CD4-positive, alpha-beta T cell treated with Interleukin-12 subunit alpha and Interleukin-12 subunit beta, for 1 hour (primary cell): ENCODE results near the gene SERINC5.
"Not testable (repeated sequence)": the region's sequence is repeated elsewhere in the genome, so short reads cannot be mapped to it uniquely, and the experiment has no call there.

ENCODE experiments used
- DNase-seq: peaks from one replicate; pipeline ENCODE4 v3.0.0-alpha.2; 2020

The SERINC5 gene

DNA sequence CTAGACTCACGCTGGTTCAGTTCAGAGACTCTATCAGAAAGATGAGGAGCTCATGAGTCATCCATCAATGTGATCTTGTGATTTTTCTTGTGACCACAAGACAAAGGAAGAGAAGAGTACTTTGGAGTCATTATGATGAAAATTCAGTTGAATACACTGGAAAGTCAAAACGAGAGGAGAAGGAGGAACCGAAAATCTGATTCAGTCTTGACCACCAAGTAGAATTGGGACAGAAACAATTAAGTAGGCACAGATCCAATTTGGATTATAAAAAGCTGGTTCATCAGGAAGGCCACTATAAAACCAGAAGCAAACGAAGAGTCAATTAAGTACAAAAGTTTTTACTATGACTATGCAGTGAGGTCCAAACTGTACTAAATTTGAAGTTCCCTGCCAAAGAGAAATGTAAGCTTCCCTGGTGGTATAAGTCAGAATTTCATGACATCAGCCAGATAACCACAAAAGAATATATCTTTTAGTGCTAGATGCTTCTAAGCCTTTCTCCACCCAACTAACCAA lies 129.8 kb downstream of the SERINC5 start:
- peak; percentile 37 for DNase-seq

DNA sequence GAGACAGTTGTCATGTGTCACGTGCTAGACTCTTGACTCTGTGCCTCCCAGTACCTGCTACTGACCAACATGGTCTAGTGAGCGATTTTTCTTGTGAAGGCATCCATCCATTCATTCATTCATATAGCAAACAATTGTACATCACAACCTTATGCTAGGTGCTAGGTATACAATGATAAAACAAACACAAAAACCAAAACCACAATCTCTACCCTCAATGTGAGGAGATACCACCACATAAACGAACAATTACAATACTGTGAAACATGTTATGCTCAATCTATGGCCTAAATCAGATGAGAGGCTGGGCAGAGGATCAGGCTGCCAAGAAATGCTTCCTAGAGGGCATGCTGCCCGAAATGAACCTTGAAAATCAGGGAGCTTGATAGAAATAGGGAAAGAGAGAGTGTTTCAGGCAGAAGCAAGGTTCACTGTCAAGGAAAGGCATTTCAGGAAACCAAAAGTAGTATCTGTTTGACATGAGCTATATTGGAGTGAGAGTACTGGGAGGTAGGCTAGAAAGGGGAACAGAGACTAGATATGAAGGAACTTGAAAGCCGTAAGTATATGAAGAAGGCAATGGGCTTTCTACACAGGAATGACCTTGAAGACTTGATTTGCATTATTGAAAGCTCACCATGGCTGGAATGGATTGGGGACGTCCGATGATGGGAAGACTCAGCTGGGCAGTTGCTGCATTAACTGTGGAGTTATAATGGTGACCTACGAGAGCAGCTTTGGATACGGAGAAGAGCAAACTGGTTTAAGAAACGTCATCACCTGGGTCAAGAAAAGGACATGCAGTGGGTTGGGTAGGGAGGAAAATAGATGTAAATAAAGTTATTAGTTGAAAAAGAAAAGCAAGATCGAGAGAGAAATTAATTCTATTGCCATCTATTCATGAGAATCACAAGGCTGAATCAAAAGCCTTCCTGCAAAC lies 130.6 kb downstream of the SERINC5 start:
- no peak for DNase-seq

DNA sequence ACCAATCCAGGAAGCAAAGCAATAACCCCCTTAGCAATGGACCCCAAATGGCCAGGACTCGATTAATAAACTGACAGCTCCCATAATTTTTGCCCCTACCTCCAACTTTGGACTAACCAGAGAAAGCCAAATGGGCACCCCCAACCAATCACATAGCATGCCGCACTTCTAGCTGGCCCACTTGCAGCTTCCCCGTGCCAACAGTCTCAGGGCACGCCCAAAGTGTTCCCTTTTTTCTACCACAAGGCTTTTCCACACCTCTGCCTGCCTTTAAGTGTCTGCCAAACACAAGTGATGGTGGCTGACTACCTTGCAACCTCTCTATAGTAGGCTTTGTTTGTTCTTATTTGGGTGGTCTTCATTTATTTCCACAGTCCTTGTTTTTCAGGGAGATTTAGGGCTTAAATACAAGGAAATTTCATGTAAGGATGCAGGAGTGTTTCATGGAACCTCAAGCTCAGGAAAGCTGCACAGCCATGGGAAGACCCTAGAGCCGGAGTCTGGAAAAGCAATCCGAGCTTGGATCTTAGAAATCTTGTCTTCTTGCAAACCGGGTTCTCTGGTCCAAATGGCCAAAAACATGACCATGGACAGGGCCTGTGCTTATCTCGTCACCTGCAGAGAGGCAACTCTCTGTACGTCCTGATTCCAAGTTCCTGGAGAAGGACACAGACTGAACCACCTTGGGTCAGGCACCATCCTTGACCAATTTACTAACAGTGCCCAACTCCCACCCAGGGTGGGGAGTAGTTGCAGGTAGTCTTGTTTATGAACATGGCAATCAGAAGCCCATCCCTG lies 131.5 kb downstream of the SERINC5 start:
- DNase-seq, result no peak

DNA sequence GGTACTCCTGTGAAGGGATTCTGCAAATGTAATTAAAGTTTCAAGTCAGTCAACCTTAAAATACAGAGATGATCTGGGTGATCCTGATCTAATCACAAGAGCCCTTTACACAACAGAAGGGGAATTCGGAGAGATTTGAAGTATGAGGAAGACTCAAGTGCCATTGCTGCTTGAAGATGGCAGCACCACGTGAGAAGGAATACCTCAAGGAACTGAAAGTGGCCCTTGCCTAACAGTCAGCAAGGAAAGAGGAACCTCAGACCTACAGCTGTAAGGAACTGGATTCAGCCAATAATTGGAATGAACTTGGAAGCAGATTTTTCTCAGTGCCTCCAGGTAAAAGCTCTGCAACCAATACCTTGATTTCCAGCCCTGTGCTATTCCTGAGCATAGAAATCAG lies 133.3 kb downstream of the SERINC5 start:
- no peak for DNase-seq

GRCh38 chr5:80119372-80119771 lies 136.5 kb downstream of the SERINC5 start:
- no peak for DNase-seq

DNA sequence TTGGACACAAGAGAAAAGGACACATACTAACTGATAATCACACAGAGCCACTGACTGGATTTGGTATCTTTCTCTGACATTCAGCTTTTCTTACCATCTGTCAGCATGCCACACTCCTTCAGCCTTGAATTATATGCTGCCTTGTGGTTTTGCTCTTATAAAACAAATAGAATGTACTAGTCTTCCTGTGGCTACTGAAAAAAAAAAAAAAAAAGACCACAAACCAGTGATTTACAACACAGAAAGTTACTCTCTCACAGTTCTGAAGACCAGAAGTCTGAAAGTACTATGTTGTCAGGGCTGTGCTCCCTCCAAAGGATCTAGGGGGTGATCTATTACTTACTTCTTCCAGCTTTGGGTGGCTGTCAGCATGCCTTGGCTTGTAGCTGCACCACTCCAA lies 138.4 kb downstream of the SERINC5 start:
- no peak for DNase-seq

DNA sequence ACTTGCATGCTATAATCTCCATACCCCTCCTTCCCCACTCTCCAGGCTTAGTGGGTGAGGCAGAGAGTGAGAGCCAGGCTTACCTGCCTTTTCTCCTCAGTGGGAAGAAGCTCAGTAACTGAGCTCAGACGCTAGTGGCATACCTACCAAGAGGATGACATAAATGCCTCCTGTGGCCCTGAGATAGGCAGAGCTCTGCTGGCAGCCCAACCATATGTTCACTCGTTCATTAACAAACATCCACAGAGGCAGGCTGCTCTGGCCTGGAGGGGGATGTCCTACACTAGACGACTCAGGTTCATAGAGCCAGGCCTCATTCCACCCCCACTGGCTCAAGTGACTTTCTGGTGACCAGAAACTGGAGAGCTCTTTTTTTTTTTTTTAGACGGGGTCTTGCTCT lies 139.4 kb downstream of the SERINC5 start:
- DNase-seq, result no peak

GRCh38 chr5:80116000-80116399 lies 139.8 kb downstream of the SERINC5 start:
- no peak for DNase-seq

DNA sequence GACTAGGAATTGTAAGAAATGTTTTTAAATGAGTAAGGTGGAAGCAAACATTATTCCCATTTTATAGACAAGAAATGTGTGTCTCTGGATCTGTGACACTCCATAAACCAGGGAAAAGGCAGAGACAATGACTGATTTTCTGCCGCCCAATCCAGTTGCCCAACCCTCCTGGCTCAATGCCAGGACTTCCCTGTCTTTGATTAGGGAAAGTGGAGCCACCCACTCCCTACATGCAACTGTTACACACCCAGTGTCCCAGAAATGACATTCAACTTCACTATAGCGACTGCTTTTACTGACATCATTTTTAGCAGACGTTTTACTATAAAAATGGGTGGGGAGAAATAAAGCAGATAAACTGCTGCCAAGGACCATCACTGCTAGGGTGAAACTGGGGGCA lies 141.0 kb downstream of the SERINC5 start:
- DNase-seq, result no peak

- DNase-seq, result not testable (repeated sequence)
Measured at GRCh38 chr5:80111376-80111990, 144.4 kb downstream of the SERINC5 start.

- DNase-seq, result no peak
Measured at GRCh38 chr5:80109646-80110478, 146.0 kb downstream of the SERINC5 start.

- no peak for DNase-seq
Measured at GRCh38 chr5:80106916-80107315, 148.9 kb downstream of the SERINC5 start.

DNA sequence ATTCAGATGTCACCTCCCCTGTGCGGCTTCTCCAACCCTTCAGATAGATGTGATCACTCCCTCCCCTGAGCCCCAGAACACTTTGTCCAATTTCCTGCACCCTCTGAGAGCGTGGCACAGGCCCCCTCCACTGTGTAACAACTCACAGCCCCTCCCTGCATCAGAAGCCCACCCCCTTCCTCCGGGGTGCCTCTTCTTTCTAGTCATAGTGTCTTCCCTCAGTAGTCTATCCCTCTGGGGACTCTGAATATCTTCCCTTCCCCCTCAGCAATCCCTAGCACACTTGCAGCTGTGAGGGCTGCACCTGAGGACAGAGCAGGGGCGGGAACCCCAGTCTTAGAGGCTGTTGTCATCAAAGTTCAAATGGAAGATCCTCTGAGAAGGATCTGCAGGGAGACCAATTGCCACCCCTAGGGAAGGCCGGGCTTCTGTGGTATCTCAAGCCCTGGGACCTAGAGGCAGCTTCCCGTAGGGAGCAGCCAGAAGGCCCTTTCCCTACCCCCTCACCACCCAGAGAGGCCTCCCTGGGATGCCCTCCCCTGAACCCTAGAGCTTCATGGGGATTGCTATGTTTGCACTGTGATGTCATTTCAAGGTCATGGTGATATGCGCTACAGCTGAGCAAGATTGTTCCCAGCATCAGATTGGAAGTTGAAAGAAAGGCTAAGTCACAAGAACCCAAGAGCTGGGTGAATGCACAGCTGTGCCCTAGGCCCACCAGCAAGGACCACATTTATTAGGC lies 150.0 kb downstream of the SERINC5 start:
- no peak for DNase-seq

DNA sequence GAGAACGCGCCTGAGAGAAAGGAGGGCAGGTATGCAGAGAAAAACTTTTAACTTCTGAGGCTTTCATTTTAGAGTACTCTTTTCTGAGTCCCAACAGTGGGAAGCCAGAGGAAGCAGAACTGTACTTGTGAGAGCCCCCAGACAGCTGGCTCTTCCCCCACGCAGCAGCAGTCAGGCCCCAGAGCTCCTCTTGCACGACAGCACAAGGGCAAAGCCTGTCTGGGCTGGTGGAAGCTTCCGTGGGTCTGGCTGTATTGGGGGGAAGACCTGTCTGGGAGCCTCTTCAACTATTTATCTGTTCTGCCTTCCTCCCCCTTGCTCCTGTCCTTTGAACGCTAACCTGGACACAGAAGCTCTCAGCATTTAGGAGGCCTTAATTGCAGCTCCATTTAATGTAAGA lies 152.5 kb downstream of the SERINC5 start:
- no peak for DNase-seq

DNA sequence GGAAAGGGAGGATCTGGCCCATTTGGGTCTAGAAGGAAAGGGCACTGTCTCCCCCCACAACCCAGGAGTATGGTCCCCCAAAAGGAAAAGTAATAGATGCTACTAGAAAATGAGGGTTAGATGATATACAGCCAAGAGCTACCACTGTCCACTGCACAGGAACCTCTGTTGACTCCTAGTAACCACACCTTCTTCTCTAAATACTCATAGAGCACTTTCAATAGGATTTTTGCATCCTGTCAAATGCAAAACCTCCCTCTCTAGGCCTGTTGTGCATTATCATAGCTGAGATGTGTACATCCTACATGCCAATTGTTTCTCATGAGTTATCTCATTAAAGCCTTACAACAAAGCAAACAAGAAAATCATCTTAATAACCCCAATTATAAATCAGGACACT lies 153.9 kb downstream of the SERINC5 start:
- DNase-seq, result no peak

- DNase-seq, result no peak
Measured at GRCh38 chr5:80097451-80097850, 158.4 kb downstream of the SERINC5 start.

- no peak for DNase-seq
Measured at GRCh38 chr5:80094236-80094738, 161.6 kb downstream of the SERINC5 start.

- DNase-seq, result no peak
Measured at GRCh38 chr5:80093796-80094195, 162.1 kb downstream of the SERINC5 start.

DNA sequence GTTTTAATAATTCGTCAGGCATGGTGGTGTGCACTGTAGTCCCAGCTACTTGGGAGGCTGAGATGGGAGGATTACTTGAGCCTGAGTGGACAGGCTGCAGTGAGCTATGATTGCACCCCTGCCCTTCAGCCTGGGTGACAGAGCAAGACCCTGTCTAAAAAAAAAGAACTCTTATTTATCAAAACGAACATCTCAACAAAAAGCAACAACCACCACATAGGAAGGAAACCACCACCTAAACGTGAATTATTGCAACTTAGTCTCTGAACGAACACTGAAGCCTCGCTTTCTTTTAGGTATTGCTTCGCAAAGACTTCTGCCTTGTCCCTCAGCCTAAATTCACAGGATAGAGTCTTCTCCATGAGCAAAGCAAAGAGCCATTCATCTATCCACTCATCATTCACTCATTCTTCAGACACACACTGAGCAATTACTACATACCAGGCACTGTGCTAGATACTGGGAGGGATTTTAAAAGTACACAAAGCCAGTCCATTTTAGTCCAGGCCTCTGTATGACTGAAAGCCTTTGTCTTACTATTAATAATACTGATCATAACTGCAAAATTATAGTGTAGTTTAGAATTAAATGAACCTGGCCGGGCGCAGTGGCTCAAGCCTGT lies 163.3 kb downstream of the SERINC5 start:
- peak; percentile 13 for DNase-seq

GRCh38 chr5:80091792-80092192 lies 164.1 kb downstream of the SERINC5 start:
- peak; percentile 76 for DNase-seq

DNA sequence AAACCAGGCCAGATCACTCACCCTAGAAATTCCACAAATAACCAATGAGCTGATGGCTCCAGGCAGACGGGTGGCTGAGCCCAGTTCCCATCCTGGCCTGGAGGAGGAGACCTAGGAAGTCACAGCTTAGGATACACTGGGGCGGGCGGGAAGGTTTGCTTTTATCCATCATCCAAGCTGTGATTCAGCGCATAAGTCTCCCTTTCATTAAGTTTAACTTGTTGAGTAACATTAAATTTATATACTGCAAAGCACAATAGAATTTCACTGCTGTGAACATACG lies 165.0 kb downstream of the SERINC5 start:
- DNase-seq, result no peak
